Endothelial cell of umbilical vein (primary cell): ENCODE data around the gene PPP1R1C. TPM values are rescaled to one million over a fixed set of nuclear protein-coding genes. Genes with fewer than 3 reads are reported as not detected.

Source experiments
- Bru-seq: library from RNA; stranded (reverse); fragments of 400-500 nt; gene quantifications from one replicate; lab custom pipeline; 2021; lab: Mats Ljungman, UMichigan
- BruChase-seq, 2 experiments: library from RNA; stranded (reverse); fragments of 400-500 nt; gene quantifications; one replicate each; lab custom pipeline; 2021; lab: Mats Ljungman, UMichigan
- BruUV-seq: library from RNA; stranded (reverse); fragments of 400-500 nt; replicated peaks from 2 replicates; lab custom pipeline; 2021; lab: Mats Ljungman, UMichigan
- CTCF ChIA-PET: fragments of 300-600, 350-600 bp; sonication (Branson Sonifier 250); formaldehyde crosslinking; loops from one replicate; lab custom pipeline; 2021; ENCODE audit warnings: antibody characterized with exemption, inconsistent platforms; lab: Charles Lee
- POLR2A ChIA-PET: fragments of 300-600, 350-600 bp; sonication (Branson Sonifier 250); formaldehyde crosslinking; loops from one replicate; lab custom pipeline; 2021; ENCODE audit warnings: antibody characterized with exemption, inconsistent platforms; lab: Charles Lee
- DNase-seq: peaks from one replicate; pipeline ENCODE4 v3.0.0-alpha.2; 2011; ENCODE audit warnings: low read depth, low spot score
- FAIRE-seq: peaks from 2 replicates; lab custom pipeline; 2011; peaks lifted over from hg19 to GRCh38; lab: Jason Lieb, UNC
- H2AFZ ChIP-seq: 2 replicates; pipeline ENCODE4 v1.6.0; 2012; ENCODE audit warnings: low read depth, low read length, control low read depth, inconsistent platforms
- H3K27ac ChIP-seq: 2 replicates; pipeline ENCODE4 v1.5.1; 2011; ENCODE audit warnings: low read depth, mild to moderate bottlenecking, control low read depth, low read length, moderate library complexity; ENCODE audit not compliant: insufficient read depth
- H3K27me3 ChIP-seq, 2 experiments: 2 replicates each; pipeline versions ENCODE4 v1.6.0 to v1.6.1; 2011; ENCODE audit warnings: low read length in 2 of 2, mixed read lengths in 1 of 2; ENCODE audit not compliant: control insufficient read depth in 2 of 2, insufficient read depth in 2 of 2
- H3K36me3 ChIP-seq, 2 experiments: 2 replicates in 1 of 2; 3 replicates in 1 of 2; pipeline ENCODE4 v1.5.1; 2011; ENCODE audit warnings: low read length in 2 of 2, mild to moderate bottlenecking in 1 of 2, moderate library complexity in 1 of 2; ENCODE audit not compliant: control insufficient read depth in 2 of 2, insufficient read depth in 2 of 2; ENCODE audit errors: extremely low read depth in 1 of 2
- H3K4me1 ChIP-seq: 3 replicates; pipeline ENCODE4 v1.5.1; 2011; ENCODE audit warnings: mild to moderate bottlenecking, low read length; ENCODE audit not compliant: control insufficient read depth, insufficient read depth; ENCODE audit errors: extremely low read depth
- H3K4me2 ChIP-seq: 2 replicates; pipeline ENCODE4 v1.6.1; 2011; ENCODE audit warnings: low read length, control low read depth, mixed read lengths; ENCODE audit not compliant: insufficient read depth
- H3K4me3 ChIP-seq, 3 experiments: fragments of 200-600 bp in 1 of 3; sonication (generic), shearing (Covaris generic) in 1 of 3; replicated peaks in 1 of 3; 2 replicates each; pipeline ENCODE4 v1.5.1; 2011 to 2016; ENCODE audit warnings: control low read depth in 3 of 3, low read length in 3 of 3, mild to moderate bottlenecking in 2 of 3, inconsistent platforms in 1 of 3, low read depth in 1 of 3, moderate library complexity in 1 of 3; ENCODE audit not compliant: insufficient read depth in 1 of 3
- H3K79me2 ChIP-seq: 2 replicates; pipeline ENCODE4 v1.6.0; 2012; ENCODE audit warnings: low read length, inconsistent platforms; ENCODE audit not compliant: control insufficient read depth, insufficient read depth
- H3K9ac ChIP-seq: replicated peaks from 2 replicates; pipeline ENCODE3; 2011; ENCODE audit warnings: low read length, control low read depth; ENCODE audit not compliant: insufficient read depth; ENCODE audit errors: extremely low read depth
- H3K9me1 ChIP-seq: replicated peaks from 3 replicates; pipeline ENCODE4 v1.6.0; 2011; ENCODE audit warnings: mild to moderate bottlenecking, low read length; ENCODE audit not compliant: control insufficient read depth, insufficient read depth; ENCODE audit errors: extremely low read depth
- H3K9me3 ChIP-seq: replicated peaks from 2 replicates; pipeline ENCODE4 v1.5.1; 2012; ENCODE audit warnings: low read length, inconsistent platforms; ENCODE audit not compliant: control insufficient read depth, insufficient read depth
- H4K20me1 ChIP-seq: replicated peaks from 2 replicates; pipeline ENCODE3; 2011; ENCODE audit warnings: mild to moderate bottlenecking, low read length; ENCODE audit not compliant: control insufficient read depth, insufficient read depth; ENCODE audit errors: extremely low read depth
- CTCF ChIP-seq, 2 donors: IDR thresholded peaks; 1 replicate in 1 of 2; 2 replicates in 1 of 2; pipeline ENCODE4 v1.5.1; 2011; ENCODE audit warnings: low read length in 2 of 2, mild to moderate bottlenecking in 2 of 2, moderate library complexity in 2 of 2, control low read depth in 1 of 2, inconsistent platforms in 1 of 2, low read depth in 1 of 2; ENCODE audit not compliant: insufficient read depth in 1 of 2; ENCODE audit errors: extremely low read depth in 1 of 2
- EZH2 ChIP-seq: IDR thresholded peaks from 2 replicates; pipeline ENCODE4 v1.6.1; 2012; ENCODE audit warnings: borderline replicate concordance, low read depth, mild to moderate bottlenecking, moderate library complexity, low read length, inconsistent platforms; ENCODE audit not compliant: severe bottlenecking
- FOS ChIP-seq: IDR thresholded peaks from 2 replicates; pipeline ENCODE4 v1.6.1; 2011; ENCODE audit warnings: mild to moderate bottlenecking, low read length, moderate library complexity, borderline replicate concordance; ENCODE audit not compliant: insufficient read depth
- GATA2 ChIP-seq: IDR thresholded peaks from 2 replicates; pipeline ENCODE4 v1.7.0; 2011; ENCODE audit warnings: low read depth, mild to moderate bottlenecking, moderate library complexity, mixed read lengths, low read length; ENCODE audit not compliant: insufficient read length, insufficient read depth
- JUN ChIP-seq: IDR thresholded peaks from 2 replicates; pipeline ENCODE4 v1.6.1; 2011; ENCODE audit warnings: borderline replicate concordance, low read depth; ENCODE audit not compliant: insufficient read length, insufficient read depth
- MYC ChIP-seq: IDR thresholded peaks from one replicate; pipeline ENCODE4 v1.6.1; 2011; ENCODE audit warnings: mild to moderate bottlenecking, low read depth, low read length
- POLR2A ChIP-seq: IDR thresholded peaks from 2 replicates; pipeline ENCODE4 v1.6.1; 2012; ENCODE audit warnings: low read depth, mild to moderate bottlenecking, control low read depth, low read length
- POLR2AphosphoS5 ChIP-seq: IDR thresholded peaks from 2 replicates; pipeline ENCODE4 v1.6.1; 2012; ENCODE audit warnings: low read depth, mild to moderate bottlenecking, control low read depth, low read length, moderate library complexity; ENCODE audit not compliant: insufficient read depth
- dilution Hi-C: fragments of 300-500 bp; cut with MboI; formaldehyde crosslinking; loops from one replicate; pipeline ENCODE4 v1.15.0; 2019; ENCODE audit warnings: low sequenced_read_pairs; ENCODE audit not compliant: extremely low pct_ligation_motif_present
- intact Hi-C: fragments of 100-400 bp; cut with micrococcal nuclease; formaldehyde crosslinking; loops from one replicate; pipeline ENCODE4 v1.10.0; 2022
- long read RNA-seq: library from polyadenylated mRNA; stranded (forward); transcript quantifications from one replicate; pipeline ENCODE4 v2.0.0, GENCODE V29; 2021
- polyA minus RNA-seq, 3 experiments: library from RNA; depleted of rRNA, polyadenylated mRNA; stranded (reverse); fragments of >200 nt; gene quantifications; 1 replicate in 1 of 3; 2 replicates in 2 of 3; pipeline ENCODE4 v1.2.3, GENCODE V29; 2011
- polyA plus RNA-seq, 4 experiments: library from polyadenylated mRNA; depleted of rRNA in 3 of 4; stranded (reverse) in 3 of 4; unstranded in 1 of 4; fragments of >200 nt; gene quantifications; 2 replicates each; pipeline versions ENCODE4 v1.2.1 to v1.2.3, GENCODE V29; 2011 to 2012; ENCODE audit warnings: missing spikeins in 1 of 4
- total RNA-seq: library from RNA; stranded (reverse); gene quantifications from 2 replicates; pipeline ENCODE4 v1.2.3, GENCODE V29; 2021

PPP1R1C gene
- total RNA-seq (0.55 TPM in 1 of 2 replicates, not detected in the other), polyA plus RNA-seq (0.18 and 0.26 TPM in 2 replicates), polyA minus RNA-seq (1.3 TPM in 1 of 2 replicates, not detected in the other), Bru-seq, nascent RNA (percentile 29 among the genes with signal in this experiment), BruChase-seq, experiment 1, labeled RNA remaining after a 6-hour chase (percentile 28 among the genes with signal in this experiment), BruChase-seq, experiment 2, labeled RNA remaining after a 2-hour chase (percentile 24 among the genes with signal in this experiment)
- polyA plus RNA-seq (2011; cell fraction: cytosol; rRNA removed), result 0.41 and 0.76 TPM in 2 replicates
- 0.37 and 0.48 TPM in 2 replicates for polyA plus RNA-seq (2011; cell fraction: nucleus; rRNA removed)
- polyA plus RNA-seq (2012), result 0.70 and 1.7 TPM in 2 replicates
- not detected for polyA minus RNA-seq (2011; cell fraction: cytosol; rRNA and poly(A)+ RNA removed)
- polyA minus RNA-seq (2011; cell fraction: nucleus; rRNA and poly(A)+ RNA removed), result 0.14 and 1.3 TPM in 2 replicates
- long read RNA-seq, result 0 reads

- Histone ChIP-seq H3K36me3 (no peaks in the 10 kb centered on the region), H3K9me3 (no peaks in the 10 kb centered on the region), H3K9me1 (no peaks in the 10 kb centered on the region), H3K4me1 (no peaks in the 10 kb centered on the region), H2AFZ (no peak within 1 kb of the TSS), H3K79me2 (no peaks in the 10 kb centered on the region), H4K20me1 (no peaks in the 10 kb centered on the region), H3K27me3 (no peaks in the 10 kb centered on the region), H3K4me2 (no peak within 1 kb of the TSS), H3K9ac (no peak within 1 kb of the TSS), H3K27ac (no peak within 1 kb of the TSS), H3K4me3 (no peak within 1 kb of the TSS)
- FAIRE-seq (no peak), DNase-seq (no peak)
- CTCF ChIA-PET, result interaction anchor here (1.0 to 1.2 kb wide), 2 partner anchors 12 to 243 kb away, joined by 3 to 5 read pairs; no protein-coding TSS in a partner anchor
- TF ChIP-seq POLR2A, result no peak
- intact Hi-C loops, result no loop called here
- BruUV-seq, result no TSS peak
- POLR2A ChIA-PET, result no interaction called here
- dilution Hi-C loops, result no loop called here
Measured at GRCh38 chr2:181985632-181986205, at the start of gene PPP1R1C. PPP1R1C (plus strand) TSS chr2:181985853; CDS start chr2:181986111, 258 bp downstream.

DNA sequence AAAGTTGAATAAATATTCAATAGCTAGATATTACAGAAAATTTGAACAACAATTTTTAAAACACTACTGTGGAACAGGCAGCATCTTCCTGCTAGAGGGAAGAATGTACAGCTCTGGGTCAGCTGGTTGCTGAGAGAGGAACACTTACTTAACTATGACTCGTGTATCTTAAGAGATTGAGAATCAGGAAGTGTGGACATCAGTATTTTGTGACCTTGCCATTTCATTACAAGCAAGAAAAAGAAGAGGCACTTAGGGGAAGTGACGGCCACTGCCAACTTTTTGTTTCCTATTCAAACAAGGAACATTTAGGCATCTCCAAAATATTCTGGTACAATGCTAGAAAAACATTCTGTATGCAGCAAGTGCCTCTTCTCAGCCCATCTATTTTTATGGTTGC, 48.2 kb upstream of the PPP1R1C start:
- Histone ChIP-seq H3K4me2 (no peak overlapping the region), H2AFZ (no peak overlapping the region), H3K36me3 (no peaks in the 10 kb centered on the region), H3K27me3 (no peaks in the 10 kb centered on the region), H3K9ac (no peak overlapping the region), H3K4me1 (no peaks in the 10 kb centered on the region), H3K4me3 (no peak overlapping the region), H3K27ac (no peak overlapping the region), H3K9me1 (no peaks in the 10 kb centered on the region), H3K79me2 (no peaks in the 10 kb centered on the region), H4K20me1 (no peaks in the 10 kb centered on the region), H3K9me3 (no peaks in the 10 kb centered on the region)
- DNase-seq (no peak), FAIRE-seq (no peak)
- CTCF ChIA-PET, result interaction anchor here (0.9 to 4.4 kb wide), 8 partner anchors 10 to 222 kb away, joined by 3 to 22 read pairs (median 4); no protein-coding TSS in a partner anchor
- no TSS peak for BruUV-seq
- no peak for TF ChIP-seq CTCF (IDR thresholded peaks at IDR 0.05; ENCODE audit: extremely low read depth in 1 of 2, insufficient read depth in 1 of 2, low read depth in 1 of 2, low read length in 2 of 2)
- TF ChIP-seq POLR2A, result no peak
- no peak for TF ChIP-seq GATA2
- no peak for TF ChIP-seq POLR2AphosphoS5
- no peak for TF ChIP-seq MYC
- TF ChIP-seq JUN, result no peak
- TF ChIP-seq FOS, result no peak
- TF ChIP-seq EZH2, result no peak
- dilution Hi-C loops, result no loop called here
- POLR2A ChIA-PET, result no interaction called here
- intact Hi-C loops, result no loop called here
